Erythroblast (primary cell): Measurements from ENCODE around the gene AKAP13.

Experiments
- GATA1 ChIP-seq: IDR thresholded peaks from 2 replicates; pipeline ENCODE4 v1.6.1; 2011; ENCODE audit warnings: low read depth, mild to moderate bottlenecking, control low read depth, low read length, moderate library complexity
- POLR2A ChIP-seq: IDR thresholded peaks from 2 replicates; pipeline ENCODE4 v1.6.1; 2011; ENCODE audit warnings: mild to moderate bottlenecking, low read length

- TF ChIP-seq POLR2A: no peak
- no peak for TF ChIP-seq GATA1
These were observed 126.7 kb downstream of the AKAP13 start for GRCh38 chr15:85507114-85507513.
